ENCODE data around the gene LSM14B.
"Not testable (repeated sequence)": the region's sequence is repeated elsewhere in the genome, so short reads cannot be mapped to it uniquely, and the experiment has no call there.

Gene LSM14B

GRCh38 chr20:62096421-62097380 is 25.6 kb upstream of the LSM14B start:
- no peak for FAIRE-seq

DNA sequence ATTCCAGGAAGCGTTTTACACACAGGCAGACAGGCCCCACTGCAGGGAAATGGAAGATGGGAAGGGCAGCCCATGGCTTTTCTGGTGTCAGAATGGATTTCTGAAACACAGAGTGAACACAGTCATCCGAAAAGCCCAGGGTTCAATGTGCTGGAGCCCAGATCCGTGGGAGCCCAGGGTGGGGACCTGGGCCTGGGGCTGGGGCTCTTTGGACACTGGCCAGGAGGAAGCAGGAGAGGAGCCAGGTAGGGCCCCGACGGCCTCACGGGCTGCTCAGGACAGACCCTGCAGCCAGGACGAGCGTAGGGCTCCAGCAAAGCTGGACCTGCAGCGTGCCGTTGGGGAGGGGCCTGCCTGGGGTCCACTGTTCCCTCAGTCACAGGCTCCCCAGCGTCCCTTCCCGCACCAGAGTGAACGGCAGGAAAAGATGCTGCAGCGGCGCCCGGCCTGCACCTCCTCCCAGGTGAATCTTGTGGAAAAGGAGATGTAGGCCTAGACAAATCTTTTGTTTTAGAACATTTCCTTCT is 24.3 kb upstream of the LSM14B start:
- no peak for DNase-seq (ENCODE audit: insufficient read length)
- TF ChIP-seq TAF1 (IDR thresholded peaks at IDR 0.05; ENCODE audit: borderline replicate concordance, low read depth, low read length) (no peak), POLR2AphosphoS5 (IDR thresholded peaks at IDR 0.05; ENCODE audit: low read depth, low read length) (no peak), POLR2A (IDR thresholded peaks at IDR 0.05; ENCODE audit: low read depth, low read length) (no peak)
- no peak for FAIRE-seq

More at GRCh38 chr20:62096421-62097380, 25.6 kb upstream of the LSM14B start:
- no peak for DNase-seq (ENCODE audit: insufficient read length)
- TF ChIP-seq POLR2AphosphoS5 (IDR thresholded peaks at IDR 0.05; ENCODE audit: low read depth, low read length) (no peak), TAF1 (IDR thresholded peaks at IDR 0.05; ENCODE audit: borderline replicate concordance, low read depth, low read length) (no peak), POLR2A (IDR thresholded peaks at IDR 0.05; ENCODE audit: low read depth, low read length) (no peak)

- TF ChIP-seq POLR2A (IDR thresholded peaks at IDR 0.05; ENCODE audit: low read depth, low read length): no peak
- TF ChIP-seq POLR2AphosphoS5 (IDR thresholded peaks at IDR 0.05; ENCODE audit: low read depth, low read length): no peak
- no peak for TF ChIP-seq TAF1 (IDR thresholded peaks at IDR 0.05; ENCODE audit: borderline replicate concordance, low read depth, low read length)
- no peak for DNase-seq (ENCODE audit: insufficient read length)
- no peak for FAIRE-seq
Measured at GRCh38 chr20:62101078-62101477, 21.2 kb upstream of the LSM14B start.

GRCh38 chr20:62103508-62104233 is 18.6 kb upstream of the LSM14B start:
- FAIRE-seq (no peak), DNase-seq (ENCODE audit: insufficient read length) (no peak)
- TF ChIP-seq POLR2A (IDR thresholded peaks at IDR 0.05; ENCODE audit: low read depth, low read length) (no peak), TAF1 (IDR thresholded peaks at IDR 0.05; ENCODE audit: borderline replicate concordance, low read depth, low read length) (no peak), POLR2AphosphoS5 (IDR thresholded peaks at IDR 0.05; ENCODE audit: low read depth, low read length) (no peak)

DNA sequence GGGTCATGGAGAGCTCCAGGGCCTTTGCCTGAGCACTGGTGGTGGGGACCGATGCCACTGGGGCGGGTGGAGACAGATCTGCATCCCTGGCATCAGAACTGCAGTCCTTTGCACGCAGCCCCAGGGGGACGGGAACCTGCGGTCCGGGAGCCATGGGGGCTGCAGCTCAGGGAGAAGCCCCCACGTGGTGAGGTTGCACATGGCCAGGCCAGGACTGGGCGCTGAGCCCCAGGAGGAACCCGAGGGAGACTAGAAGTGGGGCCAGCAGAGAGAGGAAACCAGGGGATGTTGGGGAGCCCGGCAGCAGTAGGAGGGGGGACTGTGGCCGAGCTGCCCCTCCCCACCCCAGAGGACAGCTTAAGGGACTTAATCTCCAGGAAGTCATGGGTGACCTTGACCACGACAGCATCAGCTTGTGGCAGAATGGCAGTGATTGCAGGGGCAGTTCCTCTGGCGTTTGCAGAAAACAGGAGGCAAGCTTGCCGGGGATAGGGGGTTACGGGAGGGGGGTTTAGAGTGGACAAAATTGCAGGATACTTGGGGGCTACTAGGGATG is 18.0 kb upstream of the LSM14B start:
- FAIRE-seq: no peak

DNA sequence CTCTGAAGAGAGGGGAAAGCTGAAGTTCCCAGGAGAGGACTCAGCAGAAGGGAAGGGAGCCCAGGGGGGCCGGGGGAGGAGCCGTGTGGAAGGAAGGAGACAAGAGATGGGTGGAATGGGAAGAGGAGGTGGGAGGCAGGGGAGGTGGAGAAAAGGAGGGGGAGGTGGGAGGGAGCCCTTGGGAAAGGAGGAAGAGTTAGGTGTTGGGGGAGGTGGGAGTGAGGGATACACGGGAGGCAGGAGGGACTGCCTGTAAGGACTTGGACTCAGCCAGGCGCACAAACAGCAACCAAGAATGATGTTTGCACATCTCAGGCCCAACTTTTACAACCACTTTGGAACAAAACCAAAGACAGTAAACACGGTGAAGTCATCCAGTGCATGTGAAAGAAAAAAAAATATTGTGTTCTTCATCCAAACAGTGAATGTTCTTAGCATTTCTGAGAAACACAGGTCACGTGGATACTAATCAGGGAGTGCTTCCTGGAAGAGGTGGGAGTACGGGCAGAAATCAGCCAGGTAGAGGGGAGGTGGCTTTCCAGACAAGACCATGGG is 17.4 kb upstream of the LSM14B start:
- FAIRE-seq (no peak), DNase-seq (ENCODE audit: insufficient read length) (no peak)
- TF ChIP-seq POLR2A (IDR thresholded peaks at IDR 0.05; ENCODE audit: low read depth, low read length): no peak
- TF ChIP-seq TAF1 (IDR thresholded peaks at IDR 0.05; ENCODE audit: borderline replicate concordance, low read depth, low read length): no peak
- TF ChIP-seq POLR2AphosphoS5 (IDR thresholded peaks at IDR 0.05; ENCODE audit: low read depth, low read length): no peak

More for the DNA sequence above, 18.0 kb upstream of the LSM14B start:
- DNase-seq (ENCODE audit: insufficient read length): no peak
- no peak for TF ChIP-seq POLR2AphosphoS5 (IDR thresholded peaks at IDR 0.05; ENCODE audit: low read depth, low read length)
- no peak for TF ChIP-seq POLR2A (IDR thresholded peaks at IDR 0.05; ENCODE audit: low read depth, low read length)
- TF ChIP-seq TAF1 (IDR thresholded peaks at IDR 0.05; ENCODE audit: borderline replicate concordance, low read depth, low read length): no peak

GRCh38 chr20:62105592-62105991 is 16.7 kb upstream of the LSM14B start:
- FAIRE-seq (no peak), DNase-seq (ENCODE audit: insufficient read length) (no peak)
- TF ChIP-seq POLR2AphosphoS5 (IDR thresholded peaks at IDR 0.05; ENCODE audit: low read depth, low read length) (no peak), TAF1 (IDR thresholded peaks at IDR 0.05; ENCODE audit: borderline replicate concordance, low read depth, low read length) (no peak), POLR2A (IDR thresholded peaks at IDR 0.05; ENCODE audit: low read depth, low read length) (no peak)

- no peak for DNase-seq (ENCODE audit: insufficient read length)
- no peak for FAIRE-seq
- TF ChIP-seq POLR2AphosphoS5 (IDR thresholded peaks at IDR 0.05; ENCODE audit: low read depth, low read length) (no peak), TAF1 (IDR thresholded peaks at IDR 0.05; ENCODE audit: borderline replicate concordance, low read depth, low read length) (no peak), POLR2A (IDR thresholded peaks at IDR 0.05; ENCODE audit: low read depth, low read length) (no peak)
Measured at GRCh38 chr20:62111148-62111547, 11.1 kb upstream of the LSM14B start.

- DNase-seq (ENCODE audit: insufficient read length) (no peak), FAIRE-seq (no peak)
- TF ChIP-seq POLR2AphosphoS5 (IDR thresholded peaks at IDR 0.05; ENCODE audit: low read depth, low read length) (no peak), POLR2A (IDR thresholded peaks at IDR 0.05; ENCODE audit: low read depth, low read length) (no peak), TAF1 (IDR thresholded peaks at IDR 0.05; ENCODE audit: borderline replicate concordance, low read depth, low read length) (no peak)
Measured at GRCh38 chr20:62112368-62112767, 9.9 kb upstream of the LSM14B start.

DNA sequence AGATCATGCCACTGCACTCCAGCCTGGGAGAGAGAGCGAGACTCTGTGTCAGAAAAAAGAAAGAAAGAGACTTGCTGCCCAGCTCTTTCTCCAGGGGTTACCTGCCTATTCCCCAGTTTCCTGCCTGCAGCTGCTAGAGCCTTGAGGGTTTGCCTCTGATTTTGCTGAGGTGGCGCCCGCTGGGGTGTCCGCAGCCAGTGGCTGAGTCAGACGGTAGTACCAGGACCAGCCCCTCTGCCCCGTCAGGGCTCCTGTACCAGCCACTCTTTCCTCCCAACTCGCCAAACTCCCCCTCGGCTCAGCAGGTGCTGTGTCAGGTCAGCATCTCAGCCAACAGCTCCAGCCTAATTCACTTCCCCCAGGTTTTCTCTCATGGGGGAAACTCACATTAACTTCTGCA is 7.4 kb upstream of the LSM14B start:
- FAIRE-seq (no peak), DNase-seq (ENCODE audit: insufficient read length) (no peak)
- no peak for TF ChIP-seq TAF1 (IDR thresholded peaks at IDR 0.05; ENCODE audit: borderline replicate concordance, low read depth, low read length)
- no peak for TF ChIP-seq POLR2A (IDR thresholded peaks at IDR 0.05; ENCODE audit: low read depth, low read length)
- no peak for TF ChIP-seq POLR2AphosphoS5 (IDR thresholded peaks at IDR 0.05; ENCODE audit: low read depth, low read length)

DNA sequence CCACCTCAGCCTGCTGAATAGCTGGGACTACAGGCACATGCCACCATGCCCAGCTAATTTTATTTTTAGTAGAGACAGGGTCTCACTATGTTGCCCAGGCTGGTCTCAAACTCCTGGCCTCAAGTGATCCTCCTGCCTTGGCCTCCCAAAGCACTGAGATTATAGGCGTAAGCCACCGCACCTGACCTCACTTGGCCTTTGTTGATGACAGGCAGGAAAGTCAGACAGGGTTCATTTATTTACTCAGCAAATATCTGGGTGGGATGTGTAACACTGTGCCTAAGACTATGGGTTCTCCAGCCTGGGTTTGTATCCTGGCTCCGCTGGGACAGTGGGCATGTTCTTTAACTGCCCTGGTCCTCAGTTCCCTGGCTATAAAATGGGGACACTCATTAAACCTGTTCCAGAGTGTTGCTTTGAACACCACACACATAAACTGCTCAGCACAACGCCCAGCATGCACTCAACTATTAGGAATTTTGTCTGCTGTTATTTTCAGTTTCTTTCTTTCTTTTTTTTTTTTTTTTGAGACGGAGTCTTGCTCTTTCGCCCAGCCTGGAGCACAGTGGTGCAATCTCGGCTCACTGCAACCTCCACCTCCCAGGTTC is 6.4 kb upstream of the LSM14B start:
- FAIRE-seq: not testable (repeated sequence)

More for the DNA sequence above, 6.4 kb upstream of the LSM14B start:
- DNase-seq (ENCODE audit: insufficient read length): not testable (repeated sequence)
